SHP77 treated with DMSO at 0.1 percent for 48 hours (cell line): ENCODE data around the gene RAB2B.
"Not testable (repeated sequence)": the region's sequence is repeated elsewhere in the genome, so short reads cannot be mapped to it uniquely, and the experiment has no call there.

Experiments used
- DNase-seq: peaks from one replicate; lab custom pipeline; 2025; lab: John Stamatoyannopoulos, UW

The RAB2B gene

GRCh38 chr14:21486640-21487087 lies 9.9 kb upstream of the RAB2B start:
- no peak for DNase-seq

DNA sequence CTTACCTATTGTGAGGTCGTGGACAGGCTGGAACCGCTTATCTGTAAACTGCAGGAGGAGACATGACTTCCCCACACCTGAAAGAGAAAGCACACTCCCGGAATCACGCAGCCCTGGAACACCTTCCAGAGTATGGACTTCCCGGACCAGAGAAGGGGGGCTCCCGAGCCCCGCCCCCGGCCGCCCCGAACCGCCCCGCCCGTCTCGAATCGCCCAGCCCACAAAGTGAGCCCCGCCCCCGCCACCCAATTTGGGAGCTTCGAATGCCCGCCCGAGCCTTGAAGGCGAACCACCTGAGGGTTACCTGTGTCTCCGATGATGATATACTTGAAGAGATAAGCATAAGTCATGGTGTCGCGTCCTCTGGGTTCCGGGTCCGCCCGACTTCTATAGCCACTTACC lies 235 bp downstream of the RAB2B start:
- DNase-seq: peak; percentile 86

DNA sequence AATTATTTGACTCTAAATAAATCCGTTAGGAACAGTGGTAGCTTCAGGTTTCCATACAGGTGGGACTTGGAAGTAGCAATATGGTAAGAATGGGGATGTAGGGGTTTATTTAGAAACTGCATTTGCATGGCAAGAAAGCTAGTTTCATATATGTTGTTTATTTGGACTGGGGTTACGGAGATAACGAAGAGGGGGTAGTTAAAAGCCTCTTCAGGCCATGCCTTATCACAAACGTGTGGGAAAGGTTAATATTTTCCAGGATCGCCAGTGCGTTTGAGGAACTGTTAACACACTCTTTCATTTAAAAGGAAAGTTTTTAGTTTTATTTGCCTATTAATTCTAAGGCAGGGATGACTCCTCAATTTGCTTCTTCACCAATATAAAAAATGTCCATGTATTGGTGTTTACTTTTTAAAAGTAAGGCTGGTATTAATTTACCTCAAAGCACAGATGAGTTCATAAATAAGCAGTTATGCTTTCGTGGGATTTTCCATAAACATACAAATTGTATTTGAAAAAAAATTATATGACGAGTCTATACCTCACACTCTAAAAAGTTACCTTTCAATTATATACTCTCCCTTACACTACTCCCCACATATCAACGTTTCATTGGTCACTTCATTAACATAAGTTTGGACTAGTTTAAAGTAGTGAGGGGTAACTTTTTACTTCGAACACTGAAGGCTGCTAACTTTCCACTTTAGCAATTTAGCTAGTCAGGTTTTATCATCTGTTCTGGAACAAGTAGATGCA lies 814 bp downstream of the RAB2B start:
- DNase-seq: no peak

- DNase-seq: no peak
These were observed 9.1 kb downstream of the RAB2B start for GRCh38 chr14:21467616-21468015.

GRCh38 chr14:21455912-21456667 lies 20.7 kb downstream of the RAB2B start, which contains the start of gene CHD8:
TSS of gene CHD8 (minus strand) at chr14:21456123. CDS start at chr14:21431643, 24,480 bp downstream.
- DNase-seq: peak; percentile 100

DNA sequence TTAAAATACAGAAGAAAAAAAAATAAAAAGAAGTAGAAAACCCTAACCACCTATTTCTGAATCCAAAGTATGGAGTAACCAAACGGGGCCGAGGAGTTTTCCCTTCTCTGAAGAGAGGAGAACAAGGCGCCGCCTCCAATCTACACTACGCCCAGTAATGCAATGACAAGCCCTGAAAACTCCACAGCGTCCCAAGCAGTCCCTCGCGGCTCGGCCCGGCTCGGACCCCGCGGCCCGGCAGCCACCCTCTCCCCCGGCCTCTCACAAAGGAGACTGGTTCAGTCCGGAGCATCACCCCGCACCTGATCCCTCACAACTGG lies 21.2 kb downstream of the RAB2B start:
- no peak for DNase-seq

GRCh38 chr14:21454843-21455544 lies 21.8 kb downstream of the RAB2B start:
- DNase-seq: no peak

GRCh38 chr14:21449899-21450216 lies 26.9 kb downstream of the RAB2B start:
- DNase-seq: no peak

DNA sequence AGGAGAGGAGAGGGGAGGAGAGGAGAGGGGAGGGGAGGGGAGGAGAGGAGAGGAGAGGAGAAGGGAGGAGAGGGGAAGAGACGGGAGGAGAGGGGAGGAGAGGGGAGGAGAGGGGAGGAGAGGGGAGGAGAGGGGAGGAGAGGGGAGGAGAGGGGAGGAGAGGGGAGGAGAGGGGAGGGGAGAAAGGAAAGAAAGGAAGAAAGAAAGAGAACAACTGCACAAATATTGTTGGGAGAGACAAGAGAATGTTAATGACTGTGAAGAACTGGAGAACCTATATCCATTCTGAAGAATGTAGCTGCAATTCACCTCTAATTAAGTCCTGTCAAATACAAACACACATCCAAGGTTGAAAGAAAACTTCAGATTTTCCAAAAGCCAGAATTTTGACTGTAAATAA lies 34.1 kb downstream of the RAB2B start:
- not testable (repeated sequence) for DNase-seq

GRCh38 chr14:21440859-21441258 lies 35.9 kb downstream of the RAB2B start:
- DNase-seq: no peak

- DNase-seq: peak; percentile 97
These were observed 39.5 kb downstream of the RAB2B start for GRCh38 chr14:21437063-21437901.

GRCh38 chr14:21436567-21437062 lies 40.1 kb downstream of the RAB2B start:
- DNase-seq: no peak

GRCh38 chr14:21431126-21431525 lies 45.6 kb downstream of the RAB2B start:
- DNase-seq: no peak

- DNase-seq: no peak
These were observed 47.8 kb downstream of the RAB2B start for GRCh38 chr14:21428930-21429329.

DNA sequence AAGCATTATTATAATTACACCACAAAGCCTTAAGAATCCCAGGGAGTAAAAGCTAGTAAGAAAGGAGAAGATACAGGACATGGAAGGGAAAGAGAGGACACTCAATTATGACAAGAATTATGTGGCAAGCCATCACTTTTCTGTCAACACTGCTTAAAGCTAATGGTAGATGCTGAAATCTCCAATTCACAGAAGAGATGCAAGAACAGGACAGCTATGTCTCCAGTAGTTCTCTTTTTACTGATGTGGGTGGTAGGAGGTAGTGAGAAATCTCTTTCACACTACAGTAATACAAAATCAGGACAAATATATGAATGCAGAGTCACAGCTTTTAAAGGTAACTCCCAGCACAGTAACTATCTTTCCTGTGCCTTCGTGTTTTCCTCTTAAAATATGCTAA lies 50.1 kb downstream of the RAB2B start:
- no peak for DNase-seq

- DNase-seq: no peak
These were observed 57.2 kb downstream of the RAB2B start for GRCh38 chr14:21419528-21419927.

GRCh38 chr14:21415329-21415728 lies 61.4 kb downstream of the RAB2B start:
- no peak for DNase-seq

- DNase-seq: no peak
These were observed 62.6 kb downstream of the RAB2B start for GRCh38 chr14:21414137-21414631.
